ENCODE results near the gene PPP1R1B.

GRCh38 chr17:39591958-39592954 lies 34.5 kb upstream of the PPP1R1B start:
- TF ChIP-seq MAZ (IDR thresholded peaks at IDR 0.05; ENCODE audit: borderline replicate concordance, low read depth, low read length): no peak
- TF ChIP-seq CTCF (conservative IDR thresholded peaks at IDR 0.05; ENCODE audit: low read depth, low read length): no peak
- TF ChIP-seq POLR2A (IDR thresholded peaks at IDR 0.05; ENCODE audit: low read depth, low read length): no peak
- TF ChIP-seq USF2 (IDR thresholded peaks at IDR 0.05; ENCODE audit: low read depth, low read length): no peak
- no peak for TF ChIP-seq MAFK (IDR thresholded peaks at IDR 0.05; ENCODE audit: low read depth, low read length)
- TF ChIP-seq CHD1 (IDR thresholded peaks at IDR 0.05; ENCODE audit: low read depth, low read length): no peak
